ENCODE results near the gene BLID. TPM values are rescaled to one million over a fixed set of nuclear protein-coding genes. Genes with fewer than 3 reads are reported as not detected.

BLID gene
- total and polyA plus RNA-seq, 10 of the 15 experiments (the other 5 are each of a cell fraction or from before 2014, with no cell fraction given): not detected

DNA sequence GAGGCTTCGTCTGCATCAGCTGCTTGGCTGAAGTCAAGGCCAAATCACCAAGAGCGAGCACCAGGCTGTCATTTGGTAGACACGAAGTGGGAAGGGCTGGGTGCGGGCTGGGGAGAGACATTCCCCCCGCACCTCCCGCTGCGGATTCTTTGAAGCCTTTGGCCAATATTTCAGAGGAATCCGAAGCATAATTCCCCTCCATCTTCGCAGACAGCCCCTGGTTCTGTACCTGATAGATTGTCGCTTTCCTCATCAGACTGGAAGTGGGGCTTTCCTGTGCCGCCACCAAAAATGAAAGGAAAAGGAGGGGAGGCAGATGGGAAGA is 15.3 kb downstream of the BLID start:
- BruUV-seq (replicated peaks): no TSS peak
- FAIRE-seq: no peak
- RAD21 ChIA-PET (ENCODE audit: unreplicated experiment): no interaction called here

More for the DNA sequence above, 15.3 kb downstream of the BLID start:
- H3K4me1 ChIP-seq (ENCODE audit: control insufficient read depth, insufficient read depth, low read length): no peaks in the 10 kb centered on the region
- peaks cover 0 to 20% of the 10 kb centered on the region in 2 experiments; a peak in 3 of 4 replicates for H3K27me3 ChIP-seq (replicated peaks in 1 of 2; ENCODE audit: control insufficient read depth in 2 of 2, insufficient read depth in 2 of 2, low read length in 1 of 2)
- H3K4me3 ChIP-seq: no peak overlapping the region
- 9% methylated on average over 11 of the region's 11 CpGs for WGBS (ENCODE audit: insufficient coverage, insufficient replicate concordance, low lambda C conversion rate, missing lambda C conversion rate)
- TF ChIP-seq, protein P1, sequence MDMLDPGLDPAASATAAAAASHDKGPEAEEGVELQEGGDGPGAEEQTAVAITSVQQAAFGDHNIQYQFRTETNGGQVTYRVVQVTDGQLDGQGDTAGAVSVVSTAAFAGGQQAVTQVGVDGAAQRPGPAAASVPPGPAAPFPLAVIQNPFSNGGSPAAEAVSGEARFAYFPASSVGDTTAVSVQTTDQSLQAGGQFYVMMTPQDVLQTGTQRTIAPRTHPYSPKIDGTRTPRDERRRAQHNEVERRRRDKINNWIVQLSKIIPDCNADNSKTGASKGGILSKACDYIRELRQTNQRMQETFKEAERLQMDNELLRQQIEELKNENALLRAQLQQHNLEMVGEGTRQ (IDR thresholded peaks at IDR 0.05; ENCODE audit: borderline replicate concordance, low read depth, low read length): no peak
- TF ChIP-seq SMC3 (IDR thresholded peaks at IDR 0.05; ENCODE audit: borderline replicate concordance, low read length) (no peak), ZNF217 (IDR thresholded peaks at IDR 0.05) (no peak), POLR2AphosphoS5 (IDR thresholded peaks at IDR 0.05; ENCODE audit: low read length) (no peak), HDAC6 (IDR thresholded peaks at IDR 0.05; ENCODE audit: unreplicated experiment) (no peak)
- TF ChIP-seq, protein P2, sequence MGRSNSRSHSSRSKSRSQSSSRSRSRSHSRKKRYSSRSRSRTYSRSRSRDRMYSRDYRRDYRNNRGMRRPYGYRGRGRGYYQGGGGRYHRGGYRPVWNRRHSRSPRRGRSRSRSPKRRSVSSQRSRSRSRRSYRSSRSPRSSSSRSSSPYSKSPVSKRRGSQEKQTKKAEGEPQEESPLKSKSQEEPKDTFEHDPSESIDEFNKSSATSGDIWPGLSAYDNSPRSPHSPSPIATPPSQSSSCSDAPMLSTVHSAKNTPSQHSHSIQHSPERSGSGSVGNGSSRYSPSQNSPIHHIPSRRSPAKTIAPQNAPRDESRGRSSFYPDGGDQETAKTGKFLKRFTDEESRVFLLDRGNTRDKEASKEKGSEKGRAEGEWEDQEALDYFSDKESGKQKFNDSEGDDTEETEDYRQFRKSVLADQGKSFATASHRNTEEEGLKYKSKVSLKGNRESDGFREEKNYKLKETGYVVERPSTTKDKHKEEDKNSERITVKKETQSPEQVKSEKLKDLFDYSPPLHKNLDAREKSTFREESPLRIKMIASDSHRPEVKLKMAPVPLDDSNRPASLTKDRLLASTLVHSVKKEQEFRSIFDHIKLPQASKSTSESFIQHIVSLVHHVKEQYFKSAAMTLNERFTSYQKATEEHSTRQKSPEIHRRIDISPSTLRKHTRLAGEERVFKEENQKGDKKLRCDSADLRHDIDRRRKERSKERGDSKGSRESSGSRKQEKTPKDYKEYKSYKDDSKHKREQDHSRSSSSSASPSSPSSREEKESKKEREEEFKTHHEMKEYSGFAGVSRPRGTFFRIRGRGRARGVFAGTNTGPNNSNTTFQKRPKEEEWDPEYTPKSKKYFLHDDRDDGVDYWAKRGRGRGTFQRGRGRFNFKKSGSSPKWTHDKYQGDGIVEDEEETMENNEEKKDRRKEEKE (IDR thresholded peaks at IDR 0.05): no peak
- H3K79me2 ChIP-seq (ENCODE audit: control insufficient read depth, insufficient read depth, low read length): no peaks in the 10 kb centered on the region
- CTCF ChIA-PET: no interaction called here
- H3K36me3 ChIP-seq (ENCODE audit: control insufficient read depth in 2 of 2, insufficient read depth in 2 of 2, low read length in 1 of 2): no peaks in the 10 kb centered on the region
- H4K20me1 ChIP-seq (ENCODE audit: control insufficient read depth, insufficient read depth): no peaks in the 10 kb centered on the region
- DNase-seq (ENCODE audit: low read depth, low spot score) (no peak), ATAC-seq (no peak)
- H3K9me3 ChIP-seq (replicated peaks; ENCODE audit: control insufficient read depth, insufficient read depth, low read length): no peaks in the 10 kb centered on the region; the same call in 2 of the 3 replicates
- in situ Hi-C loops (cut with MboI): no loop called here
- H2AFZ ChIP-seq (ENCODE audit: control insufficient read depth, low read depth, low read length): no peak overlapping the region
- no peak overlapping the region for H3K27ac ChIP-seq (ENCODE audit: control insufficient read depth, insufficient read depth)
- intact Hi-C loops (cut with micrococcal nuclease; ENCODE audit: unreplicated experiment): no loop called here
- H3K9ac ChIP-seq (ENCODE audit: control insufficient read depth, insufficient read depth, low read length): no peak overlapping the region
- H3K4me2 ChIP-seq (ENCODE audit: control insufficient read depth, insufficient read depth): no peak overlapping the region
- SMC1A ChIA-PET (ENCODE audit: uncharacterized antibody, unreplicated experiment): no interaction called here
- POLR2A ChIA-PET: no interaction called here
